MM.1S (cell line): ENCODE results near the gene DISC1.

Experiments
- DNase-seq: peaks from one replicate; pipeline ENCODE4 v3.0.0-alpha.2; 2015
- H2AFZ ChIP-seq: fragments of 300-600 bp; sonication (generic); 2 replicates; pipeline ENCODE4 v1.6.0; 2016; ENCODE audit warnings: antibody characterized with exemption, low read length
- H3F3A ChIP-seq: fragments of 300-600 bp; sonication (generic); 2 replicates; pipeline ENCODE4 v1.6.1; 2016; ENCODE audit warnings: mild to moderate bottlenecking, antibody characterized with exemption, low read length, moderate library complexity, mixed read lengths; ENCODE audit not compliant: insufficient read depth
- H3K27ac ChIP-seq: fragments of 300-600 bp; sonication (generic); 2 replicates; pipeline ENCODE4 v1.5.1; 2016; ENCODE audit warnings: mild to moderate bottlenecking, low read length
- H3K27me3 ChIP-seq: fragments of 300-600 bp; sonication (generic); replicated peaks from 2 replicates; pipeline ENCODE4 v1.6.0; 2016; ENCODE audit warnings: low read length; ENCODE audit not compliant: insufficient read depth
- H3K36me3 ChIP-seq: fragments of 300-600 bp; sonication (generic); replicated peaks from 2 replicates; pipeline ENCODE4 v1.6.1; 2016; ENCODE audit warnings: mild to moderate bottlenecking, low read length, mixed read lengths; ENCODE audit not compliant: insufficient read depth
- H3K4me1 ChIP-seq: fragments of 300-600 bp; sonication (generic); 2 replicates; pipeline ENCODE4 v1.6.1; 2016; ENCODE audit warnings: low read length, mixed read lengths
- H3K4me2 ChIP-seq: fragments of 300-600 bp; sonication (generic); 2 replicates; pipeline ENCODE4 v1.6.0; 2016; ENCODE audit warnings: low read depth, low read length
- H3K4me3 ChIP-seq: fragments of 300-600 bp; sonication (generic); 2 replicates; pipeline ENCODE4 v1.5.1; 2016; ENCODE audit warnings: low read length, mixed read lengths
- H3K79me2 ChIP-seq: fragments of 300-600 bp; sonication (generic); 2 replicates; pipeline ENCODE4 v1.6.1; 2016; ENCODE audit warnings: mixed run types, low read length, mixed read lengths
- H3K9ac ChIP-seq: fragments of 300-600 bp; sonication (generic); 2 replicates; pipeline ENCODE4 v1.6.1; 2016; ENCODE audit warnings: low read length, mixed read lengths
- H3K9me2 ChIP-seq: fragments of 300-600 bp; sonication (generic); replicated peaks from 2 replicates; pipeline ENCODE4 v1.6.1; 2016; ENCODE audit warnings: mild to moderate bottlenecking, low read length, mixed read lengths; ENCODE audit not compliant: insufficient read depth
- H3K9me3 ChIP-seq: fragments of 300-600 bp; sonication (generic); replicated peaks from 2 replicates; pipeline ENCODE4 v1.6.1; 2016; ENCODE audit warnings: mild to moderate bottlenecking, low read length, mixed read lengths; ENCODE audit not compliant: insufficient read depth
- H4K20me1 ChIP-seq: fragments of 300-600 bp; sonication (generic); 2 replicates; pipeline ENCODE4 v1.6.1; 2016; ENCODE audit warnings: mild to moderate bottlenecking, low read length, moderate library complexity, mixed read lengths; ENCODE audit not compliant: insufficient read depth
- CTCF ChIP-seq: fragments of 300-600 bp; sonication (generic); IDR thresholded peaks from 2 replicates; pipeline ENCODE4 v1.5.1; 2016; ENCODE audit warnings: antibody characterized with exemption, low read length, mixed read lengths
- EZH2 ChIP-seq: fragments of 300-600 bp; sonication (generic); optimal IDR thresholded peaks from 2 replicates; pipeline ENCODE3; 2017; ENCODE audit warnings: low read depth, mild to moderate bottlenecking, antibody characterized with exemption, low read length, mixed read lengths
- EZH2phosphoT487 ChIP-seq: fragments of 300-600 bp; sonication (generic); IDR thresholded peaks from 2 replicates; pipeline ENCODE4 v1.6.1; 2018; ENCODE audit warnings: antibody characterized with exemption, low read length

DISC1 gene

DNA sequence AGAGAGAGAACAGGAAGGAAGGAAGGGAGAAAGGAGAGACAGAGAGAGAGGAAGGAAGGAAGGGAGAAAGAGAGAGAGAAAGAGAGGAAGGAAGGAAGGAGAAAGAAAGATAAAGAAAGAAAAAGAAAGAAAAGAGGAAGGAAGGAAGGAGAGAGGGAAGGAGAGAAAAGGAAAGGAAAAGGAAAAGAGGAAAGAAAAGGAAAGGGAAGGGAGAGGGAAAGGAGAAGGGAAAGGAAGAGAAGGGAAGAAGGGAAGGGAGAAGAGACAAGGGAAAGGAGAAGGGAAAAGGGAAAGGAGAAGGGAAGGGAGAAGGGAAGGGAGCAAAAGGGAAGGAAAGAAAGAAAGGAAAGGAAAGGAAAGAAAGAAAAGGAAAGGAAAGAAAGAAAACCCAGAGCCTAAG is 404.6 kb downstream of the DISC1 start:
- Histone ChIP-seq H3K9ac (no peak overlapping the region), H4K20me1 (no peaks in the 10 kb centered on the region), H3K79me2 (no peaks in the 10 kb centered on the region), H3K4me2 (no peak overlapping the region), H3K4me3 (no peak overlapping the region), H3K9me2 (no peaks in the 10 kb centered on the region), H2AFZ (no peak overlapping the region), H3K27ac (no peak overlapping the region), H3K27me3 (no peaks in the 10 kb centered on the region), H3K9me3 (no peaks in the 10 kb centered on the region), H3K4me1 (no peaks in the 10 kb centered on the region), H3K36me3 (no peaks in the 10 kb centered on the region), H3F3A (no peaks in the 10 kb centered on the region)
- no peak for DNase-seq
- TF ChIP-seq EZH2 = no peak
- no peak for TF ChIP-seq CTCF
- no peak for TF ChIP-seq EZH2phosphoT487

- Histone ChIP-seq H3K27me3 (no peaks in the 10 kb centered on the region), H3K79me2 (no peaks in the 10 kb centered on the region), H3K4me3 (no peak overlapping the region), H3K9ac (no peak overlapping the region), H3K9me2 (no peaks in the 10 kb centered on the region), H3K4me1 (no peaks in the 10 kb centered on the region), H2AFZ (no peak overlapping the region), H3K27ac (no peak overlapping the region), H4K20me1 (no peaks in the 10 kb centered on the region), H3K9me3 (no peaks in the 10 kb centered on the region), H3K4me2 (no peak overlapping the region), H3F3A (no peaks in the 10 kb centered on the region), H3K36me3 (no peaks in the 10 kb centered on the region)
- TF ChIP-seq CTCF = no peak
- TF ChIP-seq EZH2phosphoT487 = no peak
- TF ChIP-seq EZH2 = no peak
- no peak for DNase-seq
These were observed 406.7 kb downstream of the DISC1 start for GRCh38 chr1:232033285-232033684.

DNA sequence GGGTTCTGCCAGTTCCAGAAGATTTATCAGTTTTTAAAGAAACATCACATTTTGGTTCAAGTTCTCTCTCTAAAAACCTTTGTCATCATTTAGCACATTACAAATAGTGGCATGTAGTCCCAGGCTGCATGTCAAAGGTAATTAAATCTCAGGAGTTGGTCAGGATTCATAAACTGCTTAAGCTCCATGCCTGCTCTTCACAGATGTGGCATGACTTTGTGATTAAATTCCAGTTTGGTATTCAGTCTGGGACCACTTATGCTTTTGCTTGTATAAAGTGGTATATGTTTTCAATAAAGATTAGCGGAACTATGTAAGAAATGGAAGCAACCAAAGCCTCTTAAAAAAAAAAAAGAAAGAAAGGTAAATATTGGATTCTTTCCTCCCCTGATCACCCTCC is 408.0 kb downstream of the DISC1 start:
- Histone ChIP-seq H3K9ac (no peak overlapping the region), H2AFZ (no peak overlapping the region), H3K79me2 (no peaks in the 10 kb centered on the region), H3K36me3 (no peaks in the 10 kb centered on the region), H3K4me2 (no peak overlapping the region), H3K9me3 (no peaks in the 10 kb centered on the region), H3K27me3 (no peaks in the 10 kb centered on the region), H4K20me1 (no peaks in the 10 kb centered on the region), H3F3A (no peaks in the 10 kb centered on the region), H3K9me2 (no peaks in the 10 kb centered on the region), H3K27ac (no peak overlapping the region), H3K4me3 (no peak overlapping the region), H3K4me1 (no peaks in the 10 kb centered on the region)
- TF ChIP-seq EZH2phosphoT487 (no peak), EZH2 (no peak), CTCF (no peak)
- DNase-seq = no peak
